ENCODE data around the gene LCORL.

Gene LCORL

GRCh38 chr4:17930256-17930655 is 91.3 kb downstream of the LCORL start:
- no peaks in the 10 kb centered on the region for H3K4me1 ChIP-seq (ENCODE audit: low read length)
- no peak for DNase-seq
- H3F3A ChIP-seq (ENCODE audit: insufficient read depth, low read length), result no peaks in the 10 kb centered on the region
- H3K9me3 ChIP-seq (replicated peaks; ENCODE audit: insufficient read depth, low read length), result no peaks in the 10 kb centered on the region
- no peak overlapping the region for H2AFZ ChIP-seq (ENCODE audit: low read length)
- no peaks in the 10 kb centered on the region for H4K20me1 ChIP-seq (ENCODE audit: insufficient read depth, low read length)
- H3K9ac ChIP-seq (ENCODE audit: low read length), result no peak overlapping the region
- H3K27ac ChIP-seq (ENCODE audit: low read length), result no peak overlapping the region
- H3K27me3 ChIP-seq (replicated peaks; ENCODE audit: insufficient read depth, low read length), result no peaks in the 10 kb centered on the region
- TF ChIP-seq EZH2 (optimal IDR thresholded peaks at IDR 0.05; ENCODE audit: low read depth, low read length), result no peak
- TF ChIP-seq CTCF (IDR thresholded peaks at IDR 0.05; ENCODE audit: low read length), result no peak
- no peaks in the 10 kb centered on the region for H3K9me2 ChIP-seq (replicated peaks; ENCODE audit: insufficient read depth, low read length)
- H3K4me3 ChIP-seq (ENCODE audit: low read length), result no peak overlapping the region
- H3K4me2 ChIP-seq (ENCODE audit: low read depth, low read length), result no peak overlapping the region
- peaks cover 11% of the 10 kb centered on the region for H3K79me2 ChIP-seq (ENCODE audit: low read length)
- no peaks in the 10 kb centered on the region; the same call in 1 of the 2 replicates for H3K36me3 ChIP-seq (replicated peaks; ENCODE audit: insufficient read depth, low read length)

- Histone ChIP-seq H4K20me1 (ENCODE audit: insufficient read depth, low read length) (no peaks in the 10 kb centered on the region), H3K9me3 (replicated peaks; ENCODE audit: insufficient read depth, low read length) (no peaks in the 10 kb centered on the region), H3K36me3 (replicated peaks; ENCODE audit: insufficient read depth, low read length) (no peaks in the 10 kb centered on the region), H3K9ac (ENCODE audit: low read length) (no peak overlapping the region), H3K9me2 (replicated peaks; ENCODE audit: insufficient read depth, low read length) (no peaks in the 10 kb centered on the region), H3K27me3 (replicated peaks; ENCODE audit: insufficient read depth, low read length) (no peaks in the 10 kb centered on the region), H3K79me2 (ENCODE audit: low read length) (peaks cover 23% of the 10 kb centered on the region), H3K4me3 (ENCODE audit: low read length) (no peak overlapping the region), H3K27ac (ENCODE audit: low read length) (no peak overlapping the region), H3F3A (ENCODE audit: insufficient read depth, low read length) (no peaks in the 10 kb centered on the region), H2AFZ (ENCODE audit: low read length) (no peak overlapping the region), H3K4me1 (ENCODE audit: low read length) (no peaks in the 10 kb centered on the region), H3K4me2 (ENCODE audit: low read depth, low read length) (no peak overlapping the region)
- no peak for DNase-seq
- TF ChIP-seq EZH2 (optimal IDR thresholded peaks at IDR 0.05; ENCODE audit: low read depth, low read length) (no peak), EZH2phosphoT487 (IDR thresholded peaks at IDR 0.05; ENCODE audit: low read length) (no peak), CTCF (IDR thresholded peaks at IDR 0.05; ENCODE audit: low read length) (no peak)
Measured at GRCh38 chr4:17924189-17924588, 97.4 kb downstream of the LCORL start.

GRCh38 chr4:17921451-17921850 is 100.1 kb downstream of the LCORL start:
- Histone ChIP-seq H3K79me2 (ENCODE audit: low read length) (peaks cover 17% of the 10 kb centered on the region), H3K4me2 (ENCODE audit: low read depth, low read length) (no peak overlapping the region), H3K9me3 (replicated peaks; ENCODE audit: insufficient read depth, low read length) (no peaks in the 10 kb centered on the region), H3K27ac (ENCODE audit: low read length) (no peak overlapping the region), H3K36me3 (replicated peaks; ENCODE audit: insufficient read depth, low read length) (no peaks in the 10 kb centered on the region), H3K27me3 (replicated peaks; ENCODE audit: insufficient read depth, low read length) (no peaks in the 10 kb centered on the region), H3K4me1 (ENCODE audit: low read length) (no peaks in the 10 kb centered on the region), H3K9me2 (replicated peaks; ENCODE audit: insufficient read depth, low read length) (no peaks in the 10 kb centered on the region), H3K9ac (ENCODE audit: low read length) (no peak overlapping the region), H3K4me3 (ENCODE audit: low read length) (no peak overlapping the region), H4K20me1 (ENCODE audit: insufficient read depth, low read length) (no peaks in the 10 kb centered on the region), H2AFZ (ENCODE audit: low read length) (no peak overlapping the region), H3F3A (ENCODE audit: insufficient read depth, low read length) (no peaks in the 10 kb centered on the region)
- TF ChIP-seq CTCF (IDR thresholded peaks at IDR 0.05; ENCODE audit: low read length) (no peak), EZH2 (optimal IDR thresholded peaks at IDR 0.05; ENCODE audit: low read depth, low read length) (no peak), EZH2phosphoT487 (IDR thresholded peaks at IDR 0.05; ENCODE audit: low read length) (no peak)
- no peak for DNase-seq

All from MM.1S (cell line).